Measurements from ENCODE around the gene ATP1B2. TPM values are rescaled to one million over a fixed set of nuclear protein-coding genes. Genes with fewer than 3 reads are reported as not detected.

Gene ATP1B2
- total RNA-seq, 1 donor, result not detected

GRCh38 chr17:7688808-7689316 is 38.1 kb downstream of the ATP1B2 start:
- no peak for TF ChIP-seq CTCF (IDR thresholded peaks at IDR 0.05; ENCODE audit: insufficient read depth, low read depth, low read length)
- H3K4me3 ChIP-seq (ENCODE audit: low read depth, low read length), result peak overlapping the region; percentile 74
- no peak for DNase-seq (ENCODE audit: low read depth)

GRCh38 chr17:7695586-7695985 is 44.9 kb downstream of the ATP1B2 start:
- no peak for DNase-seq (ENCODE audit: low read depth)
- H3K4me3 ChIP-seq (ENCODE audit: low read depth, low read length), result no peak overlapping the region
- TF ChIP-seq CTCF (IDR thresholded peaks at IDR 0.05; ENCODE audit: insufficient read depth, low read depth, low read length), result no peak

GRCh38 chr17:7697828-7698588 is 47.3 kb downstream of the ATP1B2 start:
- H3K4me3 ChIP-seq (ENCODE audit: low read depth, low read length), result no peak overlapping the region
- no peak for TF ChIP-seq CTCF (IDR thresholded peaks at IDR 0.05; ENCODE audit: insufficient read depth, low read depth, low read length)
- DNase-seq (ENCODE audit: low read depth), result no peak

GRCh38 chr17:7700510-7700909 is 49.8 kb downstream of the ATP1B2 start:
- no peak for DNase-seq (ENCODE audit: low read depth)
- TF ChIP-seq CTCF (IDR thresholded peaks at IDR 0.05; ENCODE audit: insufficient read depth, low read depth, low read length), result no peak
- no peak overlapping the region for H3K4me3 ChIP-seq (ENCODE audit: low read depth, low read length)

- no peak overlapping the region for H3K4me3 ChIP-seq (ENCODE audit: low read depth, low read length)
- no peak for TF ChIP-seq CTCF (IDR thresholded peaks at IDR 0.05; ENCODE audit: insufficient read depth, low read depth, low read length)
- DNase-seq (ENCODE audit: low read depth), result no peak
Measured at GRCh38 chr17:7701681-7702080, 51.0 kb downstream of the ATP1B2 start.

GRCh38 chr17:7702776-7703175 is 52.0 kb downstream of the ATP1B2 start:
- no peak for TF ChIP-seq CTCF (IDR thresholded peaks at IDR 0.05; ENCODE audit: insufficient read depth, low read depth, low read length)
- H3K4me3 ChIP-seq (ENCODE audit: low read depth, low read length), result no peak overlapping the region
- DNase-seq (ENCODE audit: low read depth), result no peak

Measured in fibroblast of villous mesenchyme (primary cell).